Measurements from ENCODE around the gene EEFSEC. TPM values are rescaled to one million over a fixed set of nuclear protein-coding genes. Genes with fewer than 3 reads are reported as not detected.

Gene EEFSEC
- total and polyA plus RNA-seq, 2 of the 4 experiments (the other 2 are of a cell fraction): 4.5 to 9.3 TPM

- intact Hi-C loops (cut with micrococcal nuclease) (no loop called here), dilution Hi-C loops (cut with HindIII; ENCODE audit: low sequenced_read_pairs, unreplicated experiment) (no loop called here), in situ Hi-C loops (cut with MboI; ENCODE audit: low sequenced_read_pairs) (no loop called here)
- no peak overlapping the region for H2AFZ ChIP-seq (replicated peaks; ENCODE audit: low read length, poor library complexity)
- POLR2A ChIA-PET (ENCODE audit: unreplicated experiment): no interaction called here
- no peaks in the 10 kb centered on the region; the same call in 1 of the 2 replicates for H3K36me3 ChIP-seq (ENCODE audit: control insufficient read depth, insufficient read depth, low read length)
- no peak overlapping the region for H3K14ac ChIP-seq (replicated peaks; ENCODE audit: low read depth, low read length)
- no peak overlapping the region for H3K23ac ChIP-seq (ENCODE audit: low read depth, low read length)
- no peak overlapping the region for H2BK120ac ChIP-seq (ENCODE audit: low read depth, low read length)
- H2BK15ac ChIP-seq (ENCODE audit: low read depth, low read length): no peak overlapping the region
- DNase-seq (no peak), ATAC-seq (ENCODE audit: low read depth) (no peak)
- H3K18ac ChIP-seq (ENCODE audit: low read depth, low read length): no peak overlapping the region
- no peaks in the 10 kb centered on the region for H3K9me3 ChIP-seq (ENCODE audit: control insufficient read depth, insufficient read depth, low read length)
- no peak overlapping the region for H3K56ac ChIP-seq (ENCODE audit: extremely low read depth, insufficient read depth, low read length)
- H3K9ac ChIP-seq (ENCODE audit: low read depth, low read length): no peak overlapping the region
- no peaks in the 10 kb centered on the region; the same call in 1 of the 2 replicates for H3K27me3 ChIP-seq (ENCODE audit: control insufficient read depth, insufficient read depth, low read length)
- no peaks in the 10 kb centered on the region; the same call in 1 of the 2 replicates for H4K20me1 ChIP-seq (ENCODE audit: insufficient read depth, low read length)
- H4K91ac ChIP-seq (ENCODE audit: insufficient read depth, low read depth, low read length): no peak overlapping the region
- no TSS peak for BruUV-seq (replicated peaks)
- no peak overlapping the region for H4K5ac ChIP-seq (ENCODE audit: low read depth, low read length)
- no peak overlapping the region for H2BK20ac ChIP-seq (ENCODE audit: low read depth, low read length)
- no peak overlapping the region for H3K4me2 ChIP-seq (ENCODE audit: low read depth, low read length)
- H3K4me3 ChIP-seq (ENCODE audit: insufficient read depth, low read depth, low read length): no peak overlapping the region
- 87% methylated on average over 3 of the region's 7 CpGs; no CpG with 5 or more reads in 1 of the 2 experiments for WGBS, 2 experiments (ENCODE audit: extremely low coverage in 2 of 2, insufficient read length in 1 of 2)
- no peak overlapping the region for H2AK9ac ChIP-seq (replicated peaks; ENCODE audit: low read depth, low read length, poor library complexity)
- no peak overlapping the region for H2AK5ac ChIP-seq (ENCODE audit: low read depth, low read length)
- peaks cover 4% of the 10 kb centered on the region; the same call in 1 of the 2 replicates for H3K9me1 ChIP-seq (ENCODE audit: insufficient read depth, low read length)
- H2BK5ac ChIP-seq (ENCODE audit: low read depth, low read length, poor library complexity, severe bottlenecking): no peak overlapping the region
- no peaks in the 10 kb centered on the region for H3K79me1 ChIP-seq (ENCODE audit: low read depth in 1 of 2, low read length in 2 of 2)
- CTCF ChIA-PET: interaction anchor here (1.3 kb wide), 1 partner anchor 237 kb away, joined by 3 read pairs; no protein-coding TSS in a partner anchor
- no peaks in the 10 kb centered on the region for H3K4me1 ChIP-seq (ENCODE audit: control insufficient read depth, insufficient read depth, low read length)
- no peak overlapping the region for H3K4ac ChIP-seq (ENCODE audit: low read depth, low read length)
- no peak overlapping the region for H3K27ac ChIP-seq (ENCODE audit: insufficient read depth, low read length)
- TF ChIP-seq MAZ (IDR thresholded peaks at IDR 0.05; ENCODE audit: borderline replicate concordance, low read depth, low read length) (no peak), FOS (IDR thresholded peaks at IDR 0.05; ENCODE audit: low read depth, low read length) (no peak), MXI1 (IDR thresholded peaks at IDR 0.05; ENCODE audit: borderline replicate concordance, low read depth, low read length) (no peak), CEBPB (IDR thresholded peaks at IDR 0.05; ENCODE audit: low read depth, low read length) (no peak), POLR2A (IDR thresholded peaks at IDR 0.05; ENCODE audit: low read depth, low read length) (no peak), RCOR1 (IDR thresholded peaks at IDR 0.05; ENCODE audit: insufficient replicate concordance, low read length) (no peak), RAD21 (IDR thresholded peaks at IDR 0.05; ENCODE audit: low read length) (no peak), USF2 (IDR thresholded peaks at IDR 0.05; ENCODE audit: low read depth, low read length) (no peak), ELK1 (IDR thresholded peaks at IDR 0.05; ENCODE audit: borderline replicate concordance, low read depth, low read length) (no peak), CHD1 (IDR thresholded peaks at IDR 0.05; ENCODE audit: low read depth, low read length) (no peak), MAFK (IDR thresholded peaks at IDR 0.05; ENCODE audit: low read depth, low read length) (no peak), SMC3 (IDR thresholded peaks at IDR 0.05; ENCODE audit: low read depth, low read length) (no peak), CTCF (conservative IDR thresholded peaks at IDR 0.05; ENCODE audit: low read depth, low read length) (no peak), NFE2L2 (IDR thresholded peaks at IDR 0.05; ENCODE audit: low read depth, low read length) (no peak), BHLHE40 (IDR thresholded peaks at IDR 0.05; ENCODE audit: low read depth, low read length) (no peak)
- no peak overlapping the region for H4K8ac ChIP-seq (ENCODE audit: low read depth in 2 of 2, low read length in 2 of 2)
Measured at GRCh38 chr3:128407247-128407646, 254.0 kb downstream of the EEFSEC start.
